Heart left ventricle (tissue), 16 donors: Measurements from ENCODE around the gene RNF212. TPM values are rescaled to one million over a fixed set of nuclear protein-coding genes. Genes with fewer than 3 reads are reported as not detected.

Source experiments
- ATAC-seq, 4 donors: fragments of 200-7000 bp; cut with Tn5 transposase; one replicate each; pipeline ENCODE4 v1.9.1; 2020 to 2022; ENCODE audit warnings: moderate library complexity in 4 of 4, mild to moderate bottlenecking in 3 of 4, moderate number of reproducible peaks in 1 of 4
- DNase-seq, 5 donors: peaks; one replicate each; pipeline ENCODE4 v3.0.0-alpha.2; 2020
- H3K27ac ChIP-seq, 12 donors: fragments of 200-600 bp; sonication (generic) in 4 of 12; one replicate each; pipeline versions ENCODE4 v1.5.0 to v1.8.0; 2016 to 2022; ENCODE audit warnings: mild to moderate bottlenecking in 2 of 12
- H3K27me3 ChIP-seq, 9 donors: fragments of 200-600 bp; sonication (generic) in 2 of 9; one replicate each; pipeline versions ENCODE4 v1.5.1 to v1.8.0; 2016 to 2022; ENCODE audit warnings: mild to moderate bottlenecking in 3 of 9
- H3K36me3 ChIP-seq, 9 donors: fragments of 200-600 bp; sonication (generic) in 2 of 9; one replicate each; pipeline versions ENCODE4 v1.5.0 to v1.8.0; 2018 to 2022; ENCODE audit warnings: mild to moderate bottlenecking in 2 of 9
- H3K4me1 ChIP-seq, 12 donors: fragments of 200-600 bp; sonication (generic) in 4 of 12; one replicate each; pipeline versions ENCODE4 v1.5.0 to v1.8.0; 2016 to 2022; ENCODE audit warnings: mild to moderate bottlenecking in 3 of 12
- H3K4me3 ChIP-seq, 12 donors: fragments of 200-600 bp; sonication (generic) in 4 of 12; one replicate each; pipeline versions ENCODE4 v1.5.0 to v1.8.0; 2017 to 2022; ENCODE audit warnings: mild to moderate bottlenecking in 9 of 12, moderate library complexity in 4 of 12
- H3K9me3 ChIP-seq, 12 donors: fragments of 200-600 bp; sonication (generic) in 4 of 12; one replicate each; pipeline versions ENCODE4 v1.5.0 to v1.8.0; 2016 to 2022; ENCODE audit warnings: mild to moderate bottlenecking in 1 of 12
- POLR2A ChIP-seq, 2 donors: fragments of 450-650 bp; IDR thresholded peaks; one replicate each; pipeline ENCODE4 v1.6.1; 2017; ENCODE audit warnings: antibody characterized with exemption in 2 of 2, mild to moderate bottlenecking in 2 of 2, moderate library complexity in 2 of 2
- WGBS, 4 donors: extraction: QIAGEN DNeasy Blood & Tissue Kit in 2 of 4; methylation state at CpG; one replicate each; pipeline versions ENCODE4 v1.1.5 to v1.1.7; 2013 to 2018; 5-methylcytosine and 5-hydroxymethylcytosine counted together
- intact Hi-C, 10 donors: fragments of 100-400 bp; cut with DNase I; formaldehyde crosslinking; loops; one replicate each; pipeline versions ENCODE4 v1.11.1 to v1.14.2; 2022
- long read RNA-seq, 3 donors: library from polyadenylated mRNA; unstranded; transcript quantifications; one replicate each; pipeline ENCODE4 v2.0.0, GENCODE V29; 2020 to 2021
- polyA plus RNA-seq, 2 donors: library from polyadenylated mRNA; stranded (reverse); fragments of 200-250 nt; gene quantifications; one replicate each; pipeline ENCODE4 v1.2.3, GENCODE V29; 2013
- total RNA-seq, 9 donors: library from RNA; depleted of rRNA in 2 of 9; stranded (reverse); fragments of >200 nt in 2 of 9; fragmentation: NEBNext Ultra II Directional in 3 of 9; extraction: Animal tissue kit (Norgen Biotek cat#: 25700) in 3 of 9; gene quantifications; one replicate each; pipeline versions ENCODE4 v1.1.0 to v1.2.4, GENCODE V29; 2016 to 2023
- TF ChIP-seq, protein P1 (sequence below), 12 donors: fragments of 200-600 bp; sonication (generic) in 4 of 12; IDR thresholded peaks; one replicate each; pipeline versions ENCODE4 v1.5.0 to v1.8.0; 2018 to 2022; ENCODE audit warnings: antibody characterized with exemption in 12 of 12, mild to moderate bottlenecking in 5 of 12
- donor health status: ischemic (EF 13 %, LVEDD 7.1; RV severe dilation, severe dysfunction).
- donor health status: healthy with polysubstance abuse.
- donor health status: DM: no; HTN: yes; CAD: no.
- donor health status: DM: no; HTN: no; CAD: no.
- donor health status: ischemic (EF 25% LVEDD 6.9; RV normal size, moderate dysfunction).
- donor health status: ischemic (EF 25% LVEDD 5.7; RV mildly dilated, moderate dysfunction).
- donor health status: healthy.
- donor health status: DM: yes; HTN: yes; CAD: no.
- donor health status: ischemic (EF 35%, LVEDD 5.7; RV mildly dilated, moderate dysfunction).
- donor health status: nonischemic (EF 11% LVEDD 7.7; RV severe dilation, severe dysfunction).
- donor health status: DM: yes; HTN: yes; CAD: no.
- donor health status: PGD.
- donor health status: ischemic (EF 29% LVEDD 5.4; RV normal size, mild dysfunction).
- donor health status: nonischemic (EF 23%, LVEDD 6.1; RV moderate dilation, normal function).

Gene RNF212, protein sequence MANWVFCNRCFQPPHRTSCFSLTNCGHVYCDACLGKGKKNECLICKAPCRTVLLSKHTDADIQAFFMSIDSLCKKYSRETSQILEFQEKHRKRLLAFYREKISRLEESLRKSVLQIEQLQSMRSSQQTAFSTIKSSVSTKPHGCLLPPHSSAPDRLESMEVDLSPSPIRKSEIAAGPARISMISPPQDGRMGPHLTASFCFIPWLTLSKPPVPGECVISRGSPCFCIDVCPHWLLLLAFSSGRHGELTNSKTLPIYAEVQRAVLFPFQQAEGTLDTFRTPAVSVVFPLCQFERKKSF
- total RNA-seq (1 to 10 TPM in 1 of 9 donors, under 1 TPM in 4, not detected in 4; 0.25 to 1.6 (median 0.43) TPM), polyA plus RNA-seq (under 1 TPM; 0.62 to 0.65 TPM)
- long read RNA-seq, donor 1 = 0 reads
- long read RNA-seq, donor 2 = 0 reads
- long read RNA-seq, donor 3 = 0 reads

DNA sequence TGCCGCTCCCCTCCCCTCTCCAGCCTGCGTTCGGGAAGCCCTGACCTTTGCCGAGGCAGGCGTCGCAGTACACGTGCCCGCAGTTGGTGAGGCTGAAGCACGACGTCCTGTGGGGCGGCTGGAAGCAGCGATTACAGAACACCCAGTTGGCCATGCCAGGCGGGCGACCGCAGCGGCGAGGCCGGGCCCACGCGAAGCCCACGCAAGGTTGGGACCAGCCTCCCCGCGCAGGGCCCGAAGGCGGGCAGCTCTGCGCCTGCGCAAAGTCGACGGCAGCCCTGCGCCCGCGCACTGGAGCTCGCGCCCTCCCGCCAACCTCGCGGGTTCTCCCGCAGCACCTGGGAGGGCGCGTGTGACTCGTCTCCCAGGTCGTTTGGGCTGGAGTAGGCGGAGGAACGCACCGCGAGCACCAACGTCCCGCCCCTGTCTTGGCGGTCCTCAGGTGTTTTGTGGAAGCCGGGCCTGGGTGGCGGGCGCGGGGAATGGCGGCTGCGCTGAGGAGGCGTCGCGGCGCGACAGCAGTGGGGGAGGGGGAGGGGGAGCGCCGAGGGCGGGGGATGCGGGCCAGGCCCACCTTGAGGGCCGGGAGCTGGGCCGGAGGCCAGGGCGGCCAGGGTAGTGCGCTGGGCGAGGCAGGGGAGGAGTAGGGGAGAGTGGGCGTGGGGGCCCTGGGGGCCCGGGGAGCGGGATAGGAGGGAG is at the start of gene RNF212:
Gene RNF212 (minus strand): TSS at position 254 of the 699 bp plus-strand sequence. CDS start 100 bp downstream, at position 154.
- intact Hi-C loops = no loop called here
- TF ChIP-seq POLR2A (IDR thresholded peaks at IDR 0.05) = no peak
- TF ChIP-seq, protein P1, sequence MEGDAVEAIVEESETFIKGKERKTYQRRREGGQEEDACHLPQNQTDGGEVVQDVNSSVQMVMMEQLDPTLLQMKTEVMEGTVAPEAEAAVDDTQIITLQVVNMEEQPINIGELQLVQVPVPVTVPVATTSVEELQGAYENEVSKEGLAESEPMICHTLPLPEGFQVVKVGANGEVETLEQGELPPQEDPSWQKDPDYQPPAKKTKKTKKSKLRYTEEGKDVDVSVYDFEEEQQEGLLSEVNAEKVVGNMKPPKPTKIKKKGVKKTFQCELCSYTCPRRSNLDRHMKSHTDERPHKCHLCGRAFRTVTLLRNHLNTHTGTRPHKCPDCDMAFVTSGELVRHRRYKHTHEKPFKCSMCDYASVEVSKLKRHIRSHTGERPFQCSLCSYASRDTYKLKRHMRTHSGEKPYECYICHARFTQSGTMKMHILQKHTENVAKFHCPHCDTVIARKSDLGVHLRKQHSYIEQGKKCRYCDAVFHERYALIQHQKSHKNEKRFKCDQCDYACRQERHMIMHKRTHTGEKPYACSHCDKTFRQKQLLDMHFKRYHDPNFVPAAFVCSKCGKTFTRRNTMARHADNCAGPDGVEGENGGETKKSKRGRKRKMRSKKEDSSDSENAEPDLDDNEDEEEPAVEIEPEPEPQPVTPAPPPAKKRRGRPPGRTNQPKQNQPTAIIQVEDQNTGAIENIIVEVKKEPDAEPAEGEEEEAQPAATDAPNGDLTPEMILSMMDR (IDR thresholded peaks at IDR 0.05) = no peak
- ATAC-seq (peak in 2 of 4 donors; percentile 42 to 52), DNase-seq (peak in 1 of 5 donors; percentile 32)
- Histone ChIP-seq H3K9me3 (no peaks in the 10 kb centered on the region), H3K4me3 (peak within 1 kb of the TSS in 10 of 12 donors; percentile 11 to 51 (median 43)), H3K27me3 (peaks cover 5 to 64% (median 29%) of the 10 kb centered on the region in 9 donors), H3K36me3 (no peaks in the 10 kb centered on the region), H3K27ac (no peak within 1 kb of the TSS), H3K4me1 (peaks cover 0 to 6% (median 0%) of the 10 kb centered on the region in 12 donors)
- 18 to 31% (median 20%) methylated on average over 7 to 71 of the region's 72 CpGs for WGBS, 4 donors

DNA sequence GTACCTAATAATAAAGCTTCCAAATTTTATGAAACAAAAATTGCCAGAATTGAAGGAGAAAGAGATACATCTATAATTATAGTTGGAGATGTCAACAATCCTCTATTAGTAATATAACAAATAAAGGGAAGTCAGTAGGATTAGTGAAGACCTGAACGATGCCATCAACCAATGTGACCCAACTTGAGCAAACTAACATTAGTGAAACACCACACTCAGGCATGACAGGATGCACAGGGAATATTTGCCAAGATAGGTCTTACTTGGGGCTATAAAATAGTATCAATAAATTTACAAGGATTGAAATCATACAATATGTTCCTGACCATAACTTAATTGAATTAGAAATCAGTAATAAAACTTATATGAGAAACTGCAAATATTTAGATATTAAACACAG is 47.0 kb upstream of the RNF212 start:
- ATAC-seq = no peak
- no peak for DNase-seq
- Histone ChIP-seq H3K27ac (no peak overlapping the region), H3K4me3 (no peak overlapping the region), H3K36me3 (no peaks in the 10 kb centered on the region), H3K9me3 (peaks cover 0 to 17% (median 8%) of the 10 kb centered on the region in 12 donors), H3K4me1 (peaks cover 0 to 8% (median 0%) of the 10 kb centered on the region in 12 donors), H3K27me3 (no peaks in the 10 kb centered on the region)
- intact Hi-C loops = loop anchor here in 3 of 10 donors (10.0 kb wide), 2 partner anchors 84 to 184 kb away; partner anchors contain the start of genes UVSSA (in 2 of the 3) and CTBP1 (in 1 of the 3)
- WGBS, 4 donors = 70 to 86% (median 79%) methylated on average over 1 of the region's 1 CpG
- no peak for TF ChIP-seq POLR2A (IDR thresholded peaks at IDR 0.05)
- TF ChIP-seq, protein P1 (IDR thresholded peaks at IDR 0.05) = no peak

DNA sequence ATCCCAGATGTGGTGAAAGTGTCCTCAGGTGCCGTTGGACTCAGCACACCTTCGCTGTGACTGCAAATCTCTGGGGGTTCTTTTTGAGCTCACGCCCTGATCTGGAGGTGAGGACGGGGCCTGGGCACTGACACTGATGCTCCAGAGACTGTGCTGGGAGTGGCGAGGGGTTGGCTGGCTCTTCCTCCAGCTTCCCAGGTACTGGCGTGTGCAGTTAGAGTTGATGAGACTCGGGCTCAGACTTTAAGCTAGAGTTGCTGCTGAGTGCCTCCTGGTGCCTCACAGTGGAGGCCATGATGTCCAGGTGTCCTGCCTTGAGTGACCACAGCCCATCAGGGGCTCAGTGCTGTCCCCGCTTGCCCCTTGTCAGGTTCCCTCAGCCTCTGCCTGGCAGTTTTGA is 42.7 kb upstream of the RNF212 start:
- H3K27me3 ChIP-seq = peaks cover 0 to 8% (median 0%) of the 10 kb centered on the region in 9 donors
- H3K4me3 ChIP-seq = no peak overlapping the region
- WGBS, 4 donors = 80 to 91% (median 88%) methylated on average over 8 of the region's 8 CpGs
- no peaks in the 10 kb centered on the region for H3K36me3 ChIP-seq
- H3K27ac ChIP-seq = no peak overlapping the region
- intact Hi-C loops = no loop called here
- TF ChIP-seq POLR2A (IDR thresholded peaks at IDR 0.05) = no peak
- TF ChIP-seq, protein P1 (IDR thresholded peaks at IDR 0.05) = no peak
- DNase-seq (no peak), ATAC-seq (no peak)
- H3K4me1 ChIP-seq = peaks cover 0 to 15% (median 1%) of the 10 kb centered on the region in 12 donors
- peaks cover 0 to 17% (median 8%) of the 10 kb centered on the region in 12 donors for H3K9me3 ChIP-seq

DNA sequence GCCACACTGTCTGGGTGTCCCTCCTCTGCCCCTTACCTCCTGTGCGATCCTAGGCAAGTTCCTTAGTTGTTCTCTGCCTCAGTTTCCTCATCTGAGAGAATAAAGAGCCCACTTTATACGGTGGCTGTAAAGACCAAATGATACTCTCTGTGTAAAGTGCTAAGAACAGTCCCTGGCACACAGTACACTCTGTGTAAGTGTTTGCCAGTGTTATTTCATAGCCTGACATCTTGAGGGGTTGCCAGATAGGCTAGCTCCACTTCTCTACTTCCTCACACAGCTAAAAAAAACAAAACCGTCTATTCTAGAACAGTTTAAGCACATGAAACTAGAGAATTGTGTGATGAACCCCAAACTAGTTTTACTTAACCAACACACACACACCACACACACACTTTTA is 42.0 kb upstream of the RNF212 start:
- WGBS, 4 donors = 45 to 55% (median 48%) methylated on average over 3 of the region's 3 CpGs
- TF ChIP-seq POLR2A (IDR thresholded peaks at IDR 0.05) = no peak
- TF ChIP-seq, protein P1 (IDR thresholded peaks at IDR 0.05) = no peak

More for the DNA sequence above, 42.0 kb upstream of the RNF212 start:
- Histone ChIP-seq H3K36me3 (no peaks in the 10 kb centered on the region), H3K27ac (no peak overlapping the region), H3K4me3 (no peak overlapping the region), H3K9me3 (peaks cover 0 to 17% (median 8%) of the 10 kb centered on the region in 12 donors), H3K4me1 (peaks cover 0 to 15% (median 1%) of the 10 kb centered on the region in 12 donors), H3K27me3 (peaks cover 0 to 10% (median 0%) of the 10 kb centered on the region in 9 donors)
- DNase-seq = no peak
- peak; percentile 57 to 64 (median 59) for ATAC-seq
- intact Hi-C loops = no loop called here
